WTC11 (cell line): ENCODE measurements around the gene VPS39. TPM values are rescaled to one million over a fixed set of nuclear protein-coding genes. Genes with fewer than 3 reads are reported as not detected.

Source experiments
- ATAC-seq: fragments of 200-7000 bp; cut with Tn5 transposase; 2 replicates; pipeline ENCODE4 v1.10.0; 2021; ENCODE audit warnings: mild to moderate bottlenecking, moderate library complexity
- CTCF ChIA-PET: fragments of 300-600 bp; sonication (Branson Sonifier 250); formaldehyde crosslinking; loops from one replicate; lab custom pipeline; 2021; ENCODE audit warnings: antibody characterized with exemption; lab: Charles Lee
- POLR2A ChIA-PET: fragments of 350-600 bp; sonication (Branson Sonifier 250); formaldehyde crosslinking; loops from one replicate; lab custom pipeline; 2021; ENCODE audit warnings: antibody characterized with exemption; lab: Charles Lee
- DNase-seq: peaks from one replicate; pipeline ENCODE4 v3.0.0; 2021; ENCODE audit warnings: low spot score
- H3K27ac Mint-ChIP-seq: 2 replicates; pipeline ENCODE4 v1.8.0; 2021; ENCODE audit warnings: mixed read lengths
- H3K27me3 Mint-ChIP-seq: 2 replicates; pipeline ENCODE4 v1.8.0; 2021; ENCODE audit warnings: low read depth, mild to moderate bottlenecking, moderate library complexity, mixed read lengths
- H3K36me3 Mint-ChIP-seq: 2 replicates; pipeline ENCODE4 v1.8.0; 2021; ENCODE audit warnings: mixed read lengths
- H3K4me1 Mint-ChIP-seq: 2 replicates; pipeline ENCODE4 v1.8.0; 2022; ENCODE audit warnings: mixed read lengths
- H3K4me3 Mint-ChIP-seq: 2 replicates; pipeline ENCODE4 v1.8.0; 2021; ENCODE audit warnings: mild to moderate bottlenecking, moderate library complexity, mixed read lengths
- H3K9me3 Mint-ChIP-seq: 2 replicates; pipeline ENCODE4 v1.8.0; 2021; ENCODE audit warnings: mixed read lengths
- FOXJ3 ChIP-seq: sonication (generic); formaldehyde crosslinking; IDR thresholded peaks from 2 replicates; pipeline ENCODE4 v1.9.0; 2021; ENCODE audit warnings: missing genetic modification reagents, mild to moderate bottlenecking, borderline replicate concordance
- GABPB1 ChIP-seq: sonication (generic); formaldehyde crosslinking; IDR thresholded peaks from 2 replicates; pipeline ENCODE4 v1.8.1; 2023; ENCODE audit warnings: mild to moderate bottlenecking, missing genetic modification reagents
- GTF2I ChIP-seq: fragments of 250-450 bp; sonication (Bioruptor Pico); conservative IDR thresholded peaks from 2 replicates; pipeline ENCODE4 v1.4.0; 2021; ENCODE audit warnings: mild to moderate bottlenecking
- MXD4 ChIP-seq: fragments of 250-450 bp; sonication (Bioruptor Pico); IDR thresholded peaks from 2 replicates; pipeline ENCODE4 v1.8.0; 2021; ENCODE audit warnings: mild to moderate bottlenecking, moderate library complexity, borderline replicate concordance
- PRRX2 ChIP-seq: fragments of 250-450 bp; sonication (Bioruptor Pico); IDR thresholded peaks from 2 replicates; pipeline ENCODE4 v1.8.0; 2021; ENCODE audit warnings: mild to moderate bottlenecking
- RORB ChIP-seq: fragments of 250-450 bp; sonication (Bioruptor Pico); IDR thresholded peaks from 2 replicates; pipeline ENCODE4 v1.9.0; 2021; ENCODE audit warnings: mild to moderate bottlenecking
- TP53 ChIP-seq: sonication (generic); formaldehyde crosslinking; IDR thresholded peaks from 2 replicates; pipeline ENCODE4 v1.8.1; 2023; ENCODE audit warnings: mild to moderate bottlenecking, missing genetic modification reagents
- ZNF219 ChIP-seq: sonication (generic); formaldehyde crosslinking; IDR thresholded peaks from 2 replicates; pipeline ENCODE4 v1.8.0; 2023; ENCODE audit warnings: missing genetic modification reagents, mild to moderate bottlenecking, borderline replicate concordance
- ZNF232 ChIP-seq: sonication (generic); formaldehyde crosslinking; IDR thresholded peaks from 2 replicates; pipeline ENCODE4 v1.8.0; 2022; ENCODE audit warnings: mild to moderate bottlenecking, missing genetic modification reagents
- ZNF317 ChIP-seq: sonication (generic); formaldehyde crosslinking; IDR thresholded peaks from 2 replicates; pipeline ENCODE4 v1.8.1; 2023; ENCODE audit warnings: low read depth, mild to moderate bottlenecking, moderate library complexity, missing genetic modification reagents, borderline replicate concordance
- ZNF396 ChIP-seq: fragments of 250-450 bp; sonication (Bioruptor Pico); IDR thresholded peaks from 2 replicates; pipeline ENCODE4 v1.8.0; 2021; ENCODE audit warnings: mild to moderate bottlenecking, moderate library complexity, borderline replicate concordance
- total RNA-seq: library from RNA; stranded (reverse); gene quantifications from 3 replicates; pipeline ENCODE4 v1.2.3, GENCODE V29; 2021
- TF ChIP-seq, protein P1 (sequence below): sonication (generic); formaldehyde crosslinking; IDR thresholded peaks from 2 replicates; pipeline ENCODE4 v1.8.1; 2022; ENCODE audit warnings: low read depth, mild to moderate bottlenecking, moderate library complexity, missing genetic modification reagents, borderline replicate concordance
- TF ChIP-seq, protein P2 (sequence below): sonication (generic); formaldehyde crosslinking; IDR thresholded peaks from 2 replicates; pipeline ENCODE4 v1.8.0; 2022; ENCODE audit warnings: mild to moderate bottlenecking, missing genetic modification reagents
- TF ChIP-seq, protein P3 (sequence below): fragments of 250-450 bp; sonication (Bioruptor Pico); IDR thresholded peaks from 2 replicates; pipeline ENCODE4 v1.9.0; 2021; ENCODE audit warnings: moderate library complexity, mild to moderate bottlenecking, inconsistent platforms, borderline replicate concordance
- TF ChIP-seq, protein P4 (sequence below): sonication (generic); formaldehyde crosslinking; conservative IDR thresholded peaks from 2 replicates; pipeline ENCODE4 v1.8.1; 2023; ENCODE audit warnings: mild to moderate bottlenecking, low read depth, missing genetic modification reagents, moderate library complexity
- TF ChIP-seq, protein P5 (sequence below): sonication (generic); formaldehyde crosslinking; IDR thresholded peaks from 2 replicates; pipeline ENCODE4 v1.8.1; 2023; ENCODE audit warnings: mild to moderate bottlenecking, moderate library complexity, missing genetic modification reagents
- TF ChIP-seq, protein P6 (sequence below): fragments of 250-450 bp; sonication (Bioruptor Pico); IDR thresholded peaks from 2 replicates; pipeline ENCODE4 v1.8.0; 2021; ENCODE audit warnings: mild to moderate bottlenecking
- TF ChIP-seq, protein P7 (sequence below): sonication (generic); formaldehyde crosslinking; IDR thresholded peaks from 2 replicates; pipeline ENCODE4 v1.8.1; 2023; ENCODE audit warnings: mild to moderate bottlenecking, missing genetic modification reagents, moderate library complexity
- TF ChIP-seq, protein P8 (sequence below): fragments of 200-600 bp; IDR thresholded peaks from 2 replicates; pipeline ENCODE4 v1.8.0; 2022; ENCODE audit warnings: antibody characterized with exemption
- TF ChIP-seq, protein P9 (sequence below): sonication (generic); formaldehyde crosslinking; conservative IDR thresholded peaks from 2 replicates; pipeline ENCODE4 v1.8.1; 2022; ENCODE audit warnings: mild to moderate bottlenecking, missing genetic modification reagents

Gene VPS39
- total RNA-seq, 1 experiment from 2014 or later: 44.5 TPM

DNA sequence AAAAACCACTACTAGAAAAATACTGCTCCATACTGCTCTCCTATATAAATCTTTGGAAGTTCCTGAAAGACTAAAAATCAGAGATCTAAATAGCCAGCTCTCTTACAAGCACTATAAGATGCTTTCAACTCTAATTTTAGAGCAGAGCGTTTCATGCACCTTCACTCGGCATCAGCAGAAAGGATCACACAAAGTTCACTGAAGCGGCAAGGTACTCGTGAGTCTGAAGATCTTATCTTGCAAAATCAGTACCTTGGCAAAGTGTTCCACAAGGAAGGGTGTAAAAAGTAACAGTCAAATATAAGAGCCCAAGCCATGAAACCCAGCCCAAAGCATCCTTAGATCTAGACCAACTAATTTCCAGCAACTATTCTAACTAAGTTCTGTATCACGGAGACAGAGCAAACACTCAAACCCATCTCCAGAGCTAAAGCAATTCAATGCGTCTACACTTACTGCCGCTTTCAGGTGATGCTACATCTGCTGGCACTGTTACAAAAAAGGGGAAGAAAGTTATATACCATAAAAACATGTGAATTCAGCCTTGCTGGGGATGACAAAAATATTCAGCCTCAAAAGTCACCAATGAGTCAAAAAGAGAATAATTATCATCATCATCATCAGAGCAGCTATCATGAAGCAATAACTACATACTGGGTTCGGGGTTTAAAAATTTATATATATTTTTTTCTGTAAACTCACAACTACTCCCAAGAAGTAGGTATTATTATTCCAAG, 16.3 kb downstream of the VPS39 start (continued):
- TF ChIP-seq, protein P1, sequence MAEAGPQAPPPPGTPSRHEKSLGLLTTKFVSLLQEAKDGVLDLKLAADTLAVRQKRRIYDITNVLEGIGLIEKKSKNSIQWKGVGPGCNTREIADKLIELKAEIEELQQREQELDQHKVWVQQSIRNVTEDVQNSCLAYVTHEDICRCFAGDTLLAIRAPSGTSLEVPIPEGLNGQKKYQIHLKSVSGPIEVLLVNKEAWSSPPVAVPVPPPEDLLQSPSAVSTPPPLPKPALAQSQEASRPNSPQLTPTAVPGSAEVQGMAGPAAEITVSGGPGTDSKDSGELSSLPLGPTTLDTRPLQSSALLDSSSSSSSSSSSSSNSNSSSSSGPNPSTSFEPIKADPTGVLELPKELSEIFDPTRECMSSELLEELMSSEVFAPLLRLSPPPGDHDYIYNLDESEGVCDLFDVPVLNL (CRISPR knock-in tag): no peak
- TF ChIP-seq ZNF219 (CRISPR knock-in tag) (no peak), TP53 (CRISPR knock-in tag) (no peak), GTF2I (CRISPR knock-in tag) (no peak)
- TF ChIP-seq, protein P2, sequence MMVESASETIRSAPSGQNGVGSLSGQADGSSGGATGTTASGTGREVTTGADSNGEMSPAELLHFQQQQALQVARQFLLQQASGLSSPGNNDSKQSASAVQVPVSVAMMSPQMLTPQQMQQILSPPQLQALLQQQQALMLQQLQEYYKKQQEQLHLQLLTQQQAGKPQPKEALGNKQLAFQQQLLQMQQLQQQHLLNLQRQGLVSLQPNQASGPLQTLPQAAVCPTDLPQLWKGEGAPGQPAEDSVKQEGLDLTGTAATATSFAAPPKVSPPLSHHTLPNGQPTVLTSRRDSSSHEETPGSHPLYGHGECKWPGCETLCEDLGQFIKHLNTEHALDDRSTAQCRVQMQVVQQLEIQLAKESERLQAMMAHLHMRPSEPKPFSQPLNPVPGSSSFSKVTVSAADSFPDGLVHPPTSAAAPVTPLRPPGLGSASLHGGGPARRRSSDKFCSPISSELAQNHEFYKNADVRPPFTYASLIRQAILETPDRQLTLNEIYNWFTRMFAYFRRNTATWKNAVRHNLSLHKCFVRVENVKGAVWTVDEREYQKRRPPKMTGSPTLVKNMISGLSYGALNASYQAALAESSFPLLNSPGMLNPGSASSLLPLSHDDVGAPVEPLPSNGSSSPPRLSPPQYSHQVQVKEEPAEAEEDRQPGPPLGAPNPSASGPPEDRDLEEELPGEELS: no peak
- TF ChIP-seq, protein P3, sequence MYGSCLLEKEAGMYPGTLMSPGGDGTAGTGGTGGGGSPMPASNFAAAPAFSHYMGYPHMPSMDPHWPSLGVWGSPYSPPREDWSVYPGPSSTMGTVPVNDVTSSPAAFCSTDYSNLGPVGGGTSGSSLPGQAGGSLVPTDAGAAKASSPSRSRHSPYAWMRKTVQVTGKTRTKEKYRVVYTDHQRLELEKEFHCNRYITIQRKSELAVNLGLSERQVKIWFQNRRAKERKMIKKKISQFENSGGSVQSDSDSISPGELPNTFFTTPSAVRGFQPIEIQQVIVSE: no peak
- TF ChIP-seq, protein P4, sequence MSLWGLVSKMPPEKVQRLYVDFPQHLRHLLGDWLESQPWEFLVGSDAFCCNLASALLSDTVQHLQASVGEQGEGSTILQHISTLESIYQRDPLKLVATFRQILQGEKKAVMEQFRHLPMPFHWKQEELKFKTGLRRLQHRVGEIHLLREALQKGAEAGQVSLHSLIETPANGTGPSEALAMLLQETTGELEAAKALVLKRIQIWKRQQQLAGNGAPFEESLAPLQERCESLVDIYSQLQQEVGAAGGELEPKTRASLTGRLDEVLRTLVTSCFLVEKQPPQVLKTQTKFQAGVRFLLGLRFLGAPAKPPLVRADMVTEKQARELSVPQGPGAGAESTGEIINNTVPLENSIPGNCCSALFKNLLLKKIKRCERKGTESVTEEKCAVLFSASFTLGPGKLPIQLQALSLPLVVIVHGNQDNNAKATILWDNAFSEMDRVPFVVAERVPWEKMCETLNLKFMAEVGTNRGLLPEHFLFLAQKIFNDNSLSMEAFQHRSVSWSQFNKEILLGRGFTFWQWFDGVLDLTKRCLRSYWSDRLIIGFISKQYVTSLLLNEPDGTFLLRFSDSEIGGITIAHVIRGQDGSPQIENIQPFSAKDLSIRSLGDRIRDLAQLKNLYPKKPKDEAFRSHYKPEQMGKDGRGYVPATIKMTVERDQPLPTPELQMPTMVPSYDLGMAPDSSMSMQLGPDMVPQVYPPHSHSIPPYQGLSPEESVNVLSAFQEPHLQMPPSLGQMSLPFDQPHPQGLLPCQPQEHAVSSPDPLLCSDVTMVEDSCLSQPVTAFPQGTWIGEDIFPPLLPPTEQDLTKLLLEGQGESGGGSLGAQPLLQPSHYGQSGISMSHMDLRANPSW (CRISPR knock-in tag): no peak
- TF ChIP-seq, all 79 proteins: peak for 0

DNA sequence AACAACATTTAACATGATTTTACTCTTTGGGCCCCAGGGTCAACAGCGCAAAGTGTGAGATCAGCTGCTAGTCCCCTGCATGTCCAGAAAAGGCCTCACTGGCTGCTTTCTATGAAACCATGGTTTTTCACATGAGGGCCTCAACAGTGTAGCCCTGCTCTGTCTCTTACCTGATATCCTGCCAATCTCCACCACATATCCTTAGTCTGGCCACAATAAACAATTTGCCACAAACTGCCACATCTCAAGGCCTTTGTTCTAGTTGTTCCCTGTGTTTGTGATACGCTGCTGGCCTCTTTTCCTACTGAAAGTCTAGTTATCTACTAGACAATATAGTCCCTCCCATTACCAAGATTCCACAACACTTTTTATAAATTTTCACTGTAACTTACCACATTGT, 17.7 kb downstream of the VPS39 start:
- peaks cover 38% of the 10 kb centered on the region for H3K36me3 Mint-ChIP-seq
- no peak for DNase-seq
- no peak overlapping the region for H3K4me3 Mint-ChIP-seq
- H3K27me3 Mint-ChIP-seq: no peaks in the 10 kb centered on the region
- no peak for ATAC-seq
- POLR2A ChIA-PET: no interaction called here
- no peak overlapping the region for H3K27ac Mint-ChIP-seq
- CTCF ChIA-PET: no interaction called here
- no peaks in the 10 kb centered on the region for H3K9me3 Mint-ChIP-seq
- no peaks in the 10 kb centered on the region for H3K4me1 Mint-ChIP-seq
- TF ChIP-seq, protein P5, sequence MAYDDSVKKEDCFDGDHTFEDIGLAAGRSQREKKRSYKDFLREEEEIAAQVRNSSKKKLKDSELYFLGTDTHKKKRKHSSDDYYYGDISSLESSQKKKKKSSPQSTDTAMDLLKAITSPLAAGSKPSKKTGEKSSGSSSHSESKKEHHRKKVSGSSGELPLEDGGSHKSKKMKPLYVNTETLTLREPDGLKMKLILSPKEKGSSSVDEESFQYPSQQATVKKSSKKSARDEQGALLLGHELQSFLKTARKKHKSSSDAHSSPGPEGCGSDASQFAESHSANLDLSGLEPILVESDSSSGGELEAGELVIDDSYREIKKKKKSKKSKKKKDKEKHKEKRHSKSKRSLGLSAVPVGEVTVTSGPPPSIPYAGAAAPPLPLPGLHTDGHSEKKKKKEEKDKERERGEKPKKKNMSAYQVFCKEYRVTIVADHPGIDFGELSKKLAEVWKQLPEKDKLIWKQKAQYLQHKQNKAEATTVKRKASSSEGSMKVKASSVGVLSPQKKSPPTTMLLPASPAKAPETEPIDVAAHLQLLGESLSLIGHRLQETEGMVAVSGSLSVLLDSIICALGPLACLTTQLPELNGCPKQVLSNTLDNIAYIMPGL: no peak
- no peak for TF ChIP-seq PRRX2 (CRISPR knock-in tag)
- TF ChIP-seq, protein P6, sequence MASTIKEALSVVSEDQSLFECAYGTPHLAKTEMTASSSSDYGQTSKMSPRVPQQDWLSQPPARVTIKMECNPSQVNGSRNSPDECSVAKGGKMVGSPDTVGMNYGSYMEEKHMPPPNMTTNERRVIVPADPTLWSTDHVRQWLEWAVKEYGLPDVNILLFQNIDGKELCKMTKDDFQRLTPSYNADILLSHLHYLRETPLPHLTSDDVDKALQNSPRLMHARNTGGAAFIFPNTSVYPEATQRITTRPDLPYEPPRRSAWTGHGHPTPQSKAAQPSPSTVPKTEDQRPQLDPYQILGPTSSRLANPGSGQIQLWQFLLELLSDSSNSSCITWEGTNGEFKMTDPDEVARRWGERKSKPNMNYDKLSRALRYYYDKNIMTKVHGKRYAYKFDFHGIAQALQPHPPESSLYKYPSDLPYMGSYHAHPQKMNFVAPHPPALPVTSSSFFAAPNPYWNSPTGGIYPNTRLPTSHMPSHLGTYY (CRISPR knock-in tag): no peak
- TF ChIP-seq ZNF317 (CRISPR knock-in tag): no peak
- TF ChIP-seq ZNF219 (CRISPR knock-in tag): no peak
- TF ChIP-seq ZNF396 (CRISPR knock-in tag): no peak
- TF ChIP-seq, protein P7, sequence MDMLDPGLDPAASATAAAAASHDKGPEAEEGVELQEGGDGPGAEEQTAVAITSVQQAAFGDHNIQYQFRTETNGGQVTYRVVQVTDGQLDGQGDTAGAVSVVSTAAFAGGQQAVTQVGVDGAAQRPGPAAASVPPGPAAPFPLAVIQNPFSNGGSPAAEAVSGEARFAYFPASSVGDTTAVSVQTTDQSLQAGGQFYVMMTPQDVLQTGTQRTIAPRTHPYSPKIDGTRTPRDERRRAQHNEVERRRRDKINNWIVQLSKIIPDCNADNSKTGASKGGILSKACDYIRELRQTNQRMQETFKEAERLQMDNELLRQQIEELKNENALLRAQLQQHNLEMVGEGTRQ (CRISPR knock-in tag): no peak
- TF ChIP-seq, protein P8, sequence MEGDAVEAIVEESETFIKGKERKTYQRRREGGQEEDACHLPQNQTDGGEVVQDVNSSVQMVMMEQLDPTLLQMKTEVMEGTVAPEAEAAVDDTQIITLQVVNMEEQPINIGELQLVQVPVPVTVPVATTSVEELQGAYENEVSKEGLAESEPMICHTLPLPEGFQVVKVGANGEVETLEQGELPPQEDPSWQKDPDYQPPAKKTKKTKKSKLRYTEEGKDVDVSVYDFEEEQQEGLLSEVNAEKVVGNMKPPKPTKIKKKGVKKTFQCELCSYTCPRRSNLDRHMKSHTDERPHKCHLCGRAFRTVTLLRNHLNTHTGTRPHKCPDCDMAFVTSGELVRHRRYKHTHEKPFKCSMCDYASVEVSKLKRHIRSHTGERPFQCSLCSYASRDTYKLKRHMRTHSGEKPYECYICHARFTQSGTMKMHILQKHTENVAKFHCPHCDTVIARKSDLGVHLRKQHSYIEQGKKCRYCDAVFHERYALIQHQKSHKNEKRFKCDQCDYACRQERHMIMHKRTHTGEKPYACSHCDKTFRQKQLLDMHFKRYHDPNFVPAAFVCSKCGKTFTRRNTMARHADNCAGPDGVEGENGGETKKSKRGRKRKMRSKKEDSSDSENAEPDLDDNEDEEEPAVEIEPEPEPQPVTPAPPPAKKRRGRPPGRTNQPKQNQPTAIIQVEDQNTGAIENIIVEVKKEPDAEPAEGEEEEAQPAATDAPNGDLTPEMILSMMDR: no peak
- TF ChIP-seq, protein P9, sequence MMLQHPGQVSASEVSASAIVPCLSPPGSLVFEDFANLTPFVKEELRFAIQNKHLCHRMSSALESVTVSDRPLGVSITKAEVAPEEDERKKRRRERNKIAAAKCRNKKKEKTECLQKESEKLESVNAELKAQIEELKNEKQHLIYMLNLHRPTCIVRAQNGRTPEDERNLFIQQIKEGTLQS: no peak
- TF ChIP-seq FOXJ3 (CRISPR knock-in tag): no peak
- no peak for TF ChIP-seq RORB
- TF ChIP-seq, protein P2: no peak
- TF ChIP-seq GABPB1: no peak
- no peak for TF ChIP-seq MXD4
- no peak for TF ChIP-seq ZNF232 (CRISPR knock-in tag)
